Right renal pelvis (tissue), 4 donors: Measurements from ENCODE around the gene RNF157. TPM values are rescaled to one million over a fixed set of nuclear protein-coding genes. Genes with fewer than 3 reads are reported as not detected.
"Not testable (repeated sequence)": the region's sequence is repeated elsewhere in the genome, so short reads cannot be mapped to it uniquely, and the experiment has no call there.

Source experiments
- DNase-seq, 4 donors: peaks; one replicate each; pipeline ENCODE4 v3.0.0-alpha.2; 2013; ENCODE audit warnings: low read depth in 4 of 4, low spot score in 3 of 4, missing footprints in 1 of 4
- polyA plus RNA-seq, 4 donors: library from polyadenylated mRNA; unstranded; fragments of 120-200 nt; gene quantifications; one replicate each; pipeline ENCODE4 v1.2.1, GENCODE V29; 2013; ENCODE audit not compliant: insufficient read length in 4 of 4

Gene RNF157
- polyA plus RNA-seq, 4 donors, result 25.0 to 27.1 (median 26.6) TPM

DNA sequence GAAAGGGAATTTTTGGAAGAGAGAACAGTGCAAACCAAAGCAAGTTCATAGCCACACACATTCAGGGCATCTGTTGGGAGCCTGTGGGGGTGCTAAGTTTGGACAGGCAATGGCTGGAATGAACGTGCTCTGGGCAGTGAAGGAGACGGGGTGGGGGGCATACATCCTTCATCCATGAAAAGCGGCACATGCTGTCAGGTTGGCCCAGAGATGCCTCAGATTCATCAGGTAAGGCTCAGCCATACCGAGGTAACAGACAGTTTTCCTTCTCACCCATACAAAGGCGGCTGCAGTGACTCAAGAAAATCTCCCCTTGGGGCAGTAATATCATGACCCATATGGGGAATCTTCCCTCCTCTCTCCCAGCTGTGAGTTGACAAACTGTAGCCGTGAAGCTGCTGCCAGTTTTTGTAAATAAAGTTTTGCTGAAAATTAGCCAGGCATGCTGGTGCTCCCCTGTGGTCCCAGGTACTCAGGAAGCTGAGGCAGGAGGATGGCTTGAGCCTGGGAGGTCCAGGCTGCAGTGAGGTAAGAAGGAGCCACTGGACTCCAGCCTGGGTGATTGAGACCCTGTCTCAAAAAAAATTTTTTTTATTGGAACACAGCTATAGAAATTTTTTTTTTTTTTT, 15.6 kb upstream of the RNF157 start:
- no peak for DNase-seq

DNA sequence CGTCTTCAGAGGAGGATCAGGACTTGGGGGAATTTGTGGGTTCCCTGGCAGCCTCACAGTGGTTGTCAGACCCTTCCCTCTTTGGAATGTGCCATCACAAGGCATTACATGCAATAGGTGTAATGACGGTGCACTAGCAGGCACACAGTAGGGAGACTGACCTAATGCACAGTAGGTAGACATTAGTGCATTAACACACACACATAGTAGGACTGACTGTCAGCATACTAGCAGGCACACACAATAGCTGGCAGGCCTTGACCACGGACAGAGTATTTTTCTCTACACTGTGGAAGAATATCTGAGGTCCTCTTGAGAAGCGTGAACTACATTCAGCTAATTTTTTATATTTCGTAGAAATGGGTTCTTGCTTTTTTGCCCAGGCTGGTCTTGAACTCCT, 14.0 kb upstream of the RNF157 start:
- DNase-seq, result no peak

DNA sequence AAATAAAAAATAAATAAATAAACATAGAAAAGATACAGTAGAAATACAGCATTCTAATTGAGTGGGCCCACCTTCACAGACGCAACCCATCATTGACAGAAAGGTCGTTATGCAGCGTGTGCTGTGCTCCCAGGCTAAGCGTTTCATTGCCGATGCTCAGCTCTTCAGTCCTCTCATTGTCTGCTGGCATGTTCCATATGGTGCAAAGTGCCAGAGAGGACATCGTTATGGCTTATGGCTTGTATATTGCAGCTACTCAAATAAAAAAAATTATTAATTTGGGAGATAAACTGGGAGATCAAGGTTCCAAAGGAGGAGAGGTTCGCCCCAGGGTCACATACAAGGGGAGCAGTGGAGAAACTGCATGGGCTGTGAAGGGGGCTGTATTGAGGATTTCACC, 13.5 kb upstream of the RNF157 start:
- DNase-seq, result no peak

DNA sequence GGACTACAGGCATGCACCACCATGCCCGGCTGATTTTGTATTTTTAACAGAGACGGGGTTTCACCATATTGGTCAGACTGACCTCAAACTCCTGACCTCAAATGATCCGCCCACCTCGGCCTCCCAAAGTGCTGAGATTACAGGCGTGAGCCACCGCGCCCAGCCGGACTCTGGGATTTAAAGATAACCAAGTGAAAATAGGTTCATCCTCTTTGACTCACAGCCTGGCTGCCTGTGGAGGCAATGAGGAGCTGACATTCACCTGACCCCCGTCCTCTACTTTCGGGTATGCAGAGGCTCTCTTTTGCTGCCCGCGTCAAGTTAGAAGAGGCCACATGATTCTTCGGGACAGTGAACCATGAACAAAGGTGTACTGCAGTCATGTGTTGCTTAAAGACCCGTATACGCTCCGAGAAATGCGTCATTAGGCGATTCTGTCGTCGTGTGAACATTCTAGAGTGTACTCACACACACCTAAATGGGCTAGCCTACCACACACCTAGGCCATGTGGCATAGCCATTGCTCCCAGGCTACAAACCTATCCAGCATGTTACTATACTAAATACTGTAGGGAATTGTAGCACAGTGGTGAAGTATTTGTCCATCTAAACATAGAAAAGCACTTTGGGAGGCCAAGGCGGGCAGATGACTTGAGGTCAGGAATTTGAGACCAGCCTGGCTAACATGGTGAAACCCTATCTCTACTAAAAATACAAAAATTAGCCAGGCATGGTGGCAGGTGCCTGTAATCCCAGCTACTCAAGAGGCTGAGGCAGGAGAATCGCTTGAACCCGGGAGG, 12.9 kb upstream of the RNF157 start:
- not testable (repeated sequence) for DNase-seq

DNA sequence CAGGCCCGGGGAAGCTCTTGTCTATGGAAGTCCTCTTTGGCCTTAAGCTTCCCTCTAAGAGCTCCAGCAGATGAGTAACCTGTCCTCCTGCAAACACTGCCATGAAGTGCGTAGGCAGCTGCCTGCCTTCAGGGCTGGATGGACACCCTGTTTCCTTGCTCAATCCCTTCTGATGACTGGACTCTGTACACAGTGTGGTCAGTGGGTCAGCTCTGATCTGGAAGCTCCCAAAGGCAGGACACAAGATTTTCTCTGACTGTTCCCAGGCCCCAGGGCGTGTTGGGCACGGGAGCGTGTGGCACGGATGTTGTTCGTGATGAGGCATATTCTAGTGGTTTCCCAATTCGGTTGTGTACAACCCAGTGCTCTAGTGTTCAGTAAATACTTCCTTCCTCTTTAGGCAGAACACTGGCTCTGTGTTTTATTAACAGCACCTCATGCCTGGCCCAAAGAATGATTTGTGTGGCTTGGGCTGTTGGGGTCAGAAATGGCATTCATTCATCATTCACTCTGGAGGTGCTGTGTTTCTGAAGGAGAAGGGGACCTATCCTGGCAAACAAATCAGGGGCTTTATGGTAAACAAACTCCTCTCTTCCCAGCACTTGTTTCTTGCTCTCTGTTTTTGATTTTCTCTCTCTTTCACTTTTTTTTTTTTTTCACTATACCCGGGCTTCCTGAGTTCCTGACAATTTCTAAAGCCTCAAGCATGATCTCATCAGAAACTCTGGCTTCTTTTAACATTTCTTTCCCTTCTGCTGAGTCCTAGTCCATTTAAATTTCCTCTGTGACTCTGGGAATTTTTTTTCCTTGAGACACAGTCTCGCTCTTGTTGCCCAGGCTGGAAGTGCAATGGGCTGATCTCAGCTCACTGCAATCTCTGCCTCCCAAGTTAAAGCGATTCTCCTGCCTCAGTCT, 12.0 kb upstream of the RNF157 start:
- no peak for DNase-seq

DNA sequence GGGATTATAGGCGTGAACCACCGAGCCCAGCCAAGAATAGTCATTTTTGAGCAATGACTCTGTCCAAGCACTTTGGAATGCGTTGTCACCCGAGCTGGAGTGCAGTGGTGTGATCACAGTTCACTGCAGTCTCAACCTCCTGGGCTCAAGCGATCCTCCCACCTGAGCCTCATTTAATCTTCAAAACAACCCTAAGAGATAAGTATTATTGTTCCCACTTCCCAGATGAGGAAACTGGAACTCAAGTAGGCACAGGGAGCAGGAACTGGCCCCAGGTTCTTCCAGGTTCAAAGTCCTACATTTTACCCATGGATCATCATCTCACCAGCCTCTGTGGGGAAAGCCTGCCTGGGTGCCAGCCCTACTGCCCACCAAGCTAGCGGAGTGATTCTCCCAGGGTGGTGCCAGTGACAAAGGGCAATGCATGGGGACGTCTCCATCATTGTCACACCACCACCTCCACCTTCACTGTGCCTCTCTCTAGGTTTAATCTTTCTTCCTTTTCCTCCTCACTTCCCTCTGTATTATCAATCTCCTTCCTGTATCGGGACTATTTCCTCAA, 11.3 kb upstream of the RNF157 start:
- no peak for DNase-seq

DNA sequence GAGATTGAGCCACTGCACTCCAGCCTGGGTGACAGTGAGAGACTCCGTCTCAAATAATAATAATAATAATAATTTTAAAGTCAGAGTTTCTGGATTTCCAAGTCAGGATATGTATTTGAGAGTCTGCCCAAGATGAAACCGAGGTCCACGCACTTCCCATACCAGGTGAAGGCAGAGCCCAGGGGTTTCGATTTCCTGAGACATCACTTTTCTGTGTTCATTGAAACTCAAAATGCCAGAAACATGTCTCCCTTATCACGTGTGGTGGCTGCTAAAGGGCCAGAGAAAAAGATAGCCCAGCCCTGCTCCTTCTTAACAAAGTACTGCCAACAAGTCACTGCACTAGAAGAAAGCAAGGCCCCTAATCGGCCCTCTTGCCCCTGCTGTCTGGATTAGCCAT, 9.8 kb upstream of the RNF157 start:
- DNase-seq, result no peak

DNA sequence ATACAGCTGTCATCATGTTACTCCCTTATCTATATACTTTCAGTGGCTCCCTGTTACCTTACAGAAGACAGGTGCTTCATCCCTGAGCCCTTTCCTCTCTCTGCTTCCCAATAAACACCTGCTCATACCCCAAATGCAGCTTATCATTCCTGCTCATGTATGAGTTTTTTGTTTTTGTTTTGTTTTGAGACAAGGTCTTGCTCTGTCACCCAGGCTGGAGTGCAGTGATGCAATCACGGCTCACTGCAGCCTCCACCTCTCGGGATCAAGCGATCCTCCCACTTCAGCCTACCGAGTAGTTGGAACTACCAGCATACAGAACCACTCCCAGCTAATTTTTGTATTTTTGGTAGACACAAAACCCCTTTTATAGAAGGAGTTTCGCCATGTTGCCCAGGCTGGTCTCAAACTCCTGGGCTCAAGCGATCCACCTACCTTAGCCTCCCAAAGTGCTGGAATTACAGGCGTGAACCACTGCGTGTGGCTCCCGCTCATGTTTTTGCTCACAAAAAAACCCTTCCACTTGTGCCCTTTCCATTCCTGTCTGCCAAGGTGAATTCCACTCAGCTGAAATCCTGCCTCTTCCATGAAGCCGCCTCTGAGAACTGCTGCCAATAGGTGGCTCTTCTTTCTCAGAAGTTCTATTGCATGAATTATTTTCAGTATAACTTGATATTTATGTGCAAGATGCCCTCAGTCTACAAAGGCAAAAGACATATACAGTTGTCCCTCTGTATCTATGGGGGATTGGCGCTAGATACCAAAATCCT, 7.9 kb upstream of the RNF157 start:
- DNase-seq, result no peak

DNA sequence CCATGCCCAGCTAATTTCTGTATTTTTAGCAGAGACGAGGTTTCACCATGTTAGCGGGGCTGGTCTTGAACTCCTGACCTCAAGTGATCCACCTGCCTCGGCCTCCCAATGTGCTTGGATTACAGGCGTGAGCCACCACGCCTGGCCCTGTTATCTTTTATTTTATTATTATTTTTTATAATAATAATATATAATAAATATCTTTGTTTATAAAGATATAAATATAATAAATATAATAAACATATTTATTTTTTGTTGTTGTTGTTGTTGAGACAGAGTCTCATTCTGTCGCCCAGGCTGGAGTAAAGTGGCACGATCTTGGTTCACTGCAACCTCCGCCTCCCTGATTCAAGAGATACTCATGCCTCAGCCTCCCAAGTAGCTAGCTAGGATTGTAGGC, 7.0 kb upstream of the RNF157 start:
- DNase-seq, result no peak

DNA sequence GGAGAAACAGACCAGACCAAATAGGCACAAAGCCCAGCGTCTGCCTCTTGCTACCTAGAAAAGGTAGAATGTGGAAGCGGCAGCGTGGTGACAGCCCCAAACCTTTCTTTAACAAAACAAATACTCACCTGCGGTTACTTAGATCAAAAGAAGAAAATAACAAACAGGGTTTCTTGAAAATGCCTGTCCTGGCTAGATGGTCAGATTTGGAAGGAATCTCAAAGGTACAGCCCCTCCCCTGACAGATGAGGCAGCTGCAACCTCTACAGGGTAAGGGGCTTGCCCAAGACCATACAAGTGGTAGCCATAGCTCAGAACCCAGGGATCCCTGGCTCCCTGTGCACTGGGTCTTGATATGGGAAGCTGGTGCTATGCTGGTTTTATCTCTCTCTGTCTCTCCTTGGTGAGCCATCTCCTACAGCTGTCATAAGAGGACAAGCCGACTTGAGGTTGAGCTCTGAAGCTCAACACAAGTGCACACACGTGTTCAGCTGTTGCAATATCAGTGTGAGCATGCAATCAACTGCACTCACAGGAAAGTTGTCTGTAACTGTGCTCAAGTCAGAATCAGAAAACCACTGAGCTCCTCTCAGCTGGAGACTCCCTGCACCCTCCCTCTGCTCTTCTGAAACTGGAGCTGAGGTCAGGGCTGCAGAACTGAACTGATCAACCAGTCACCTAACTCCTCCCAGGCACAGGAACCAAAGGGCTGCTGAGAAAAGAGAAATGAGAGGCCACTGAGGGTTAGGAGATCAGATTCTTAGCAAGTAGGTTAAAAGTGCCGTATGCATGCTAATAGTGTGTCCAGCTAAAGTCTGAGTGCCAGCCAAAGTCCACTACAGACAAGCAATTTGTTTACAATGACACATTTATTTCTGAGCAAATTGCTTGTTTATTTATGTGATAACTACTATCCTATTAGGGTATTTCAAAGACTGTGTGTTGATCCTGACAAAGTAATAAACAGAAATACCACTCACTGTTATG, 6.1 kb upstream of the RNF157 start:
- DNase-seq, result no peak

DNA sequence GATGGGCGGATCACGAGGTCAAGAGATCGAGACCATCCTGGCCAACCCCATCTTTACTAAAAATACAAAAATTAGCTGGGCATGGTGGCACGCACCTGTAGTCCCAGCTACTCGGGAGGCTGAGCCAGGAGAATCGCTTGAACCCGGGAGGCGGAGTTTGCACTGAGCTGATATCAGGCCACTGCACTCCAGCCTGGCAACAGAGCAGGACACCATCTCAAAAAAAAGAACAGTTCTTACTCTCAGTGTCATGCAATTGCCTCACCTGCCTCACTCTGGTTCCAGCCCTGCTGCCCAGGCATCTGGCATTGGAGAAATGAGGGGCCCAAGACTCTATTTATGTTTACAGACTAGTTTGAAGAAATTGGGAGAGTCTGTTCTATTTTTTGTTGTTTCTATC, 4.4 kb upstream of the RNF157 start:
- DNase-seq, result not testable (repeated sequence)

DNA sequence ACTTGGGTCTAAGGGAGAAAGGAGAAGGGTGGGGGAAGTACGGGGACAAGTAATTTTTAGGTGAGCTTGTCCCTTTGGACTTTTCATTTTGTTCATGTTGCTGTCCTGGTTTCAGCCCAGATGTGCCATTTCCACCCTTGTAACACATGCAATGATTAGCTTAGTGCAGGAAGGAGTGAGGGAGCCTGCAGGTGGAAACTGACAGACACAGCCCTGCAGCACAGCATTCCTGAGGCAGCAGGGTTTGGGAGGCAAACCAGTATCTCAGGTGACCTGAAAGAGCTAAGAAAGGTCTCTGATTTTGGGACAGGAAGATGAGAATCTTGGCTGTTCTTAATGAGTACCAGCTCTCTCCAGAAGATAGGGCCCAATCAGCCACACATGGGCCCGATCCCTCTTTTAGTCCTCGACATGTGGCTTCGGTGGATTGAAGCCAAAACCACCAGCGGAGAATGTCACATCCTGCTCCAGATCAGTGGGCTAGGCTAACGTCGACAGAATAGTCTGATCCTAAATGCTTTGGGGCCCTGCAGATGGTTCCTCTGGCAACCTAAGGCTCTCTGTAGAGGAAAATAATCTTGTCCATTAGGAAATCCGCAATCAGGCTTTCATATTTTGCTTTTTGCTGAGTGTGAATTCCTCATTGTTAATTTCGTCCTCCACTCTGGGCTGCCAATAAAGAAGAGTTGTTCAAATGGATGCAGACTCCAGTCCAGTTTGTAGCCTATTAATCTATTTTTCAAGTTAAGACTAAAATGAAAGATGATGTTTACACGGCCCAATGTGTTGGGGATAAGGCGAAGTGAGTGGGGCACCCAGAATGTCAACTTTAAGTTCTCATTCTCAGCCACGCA, 3.8 kb upstream of the RNF157 start:
- DNase-seq, result no peak

DNA sequence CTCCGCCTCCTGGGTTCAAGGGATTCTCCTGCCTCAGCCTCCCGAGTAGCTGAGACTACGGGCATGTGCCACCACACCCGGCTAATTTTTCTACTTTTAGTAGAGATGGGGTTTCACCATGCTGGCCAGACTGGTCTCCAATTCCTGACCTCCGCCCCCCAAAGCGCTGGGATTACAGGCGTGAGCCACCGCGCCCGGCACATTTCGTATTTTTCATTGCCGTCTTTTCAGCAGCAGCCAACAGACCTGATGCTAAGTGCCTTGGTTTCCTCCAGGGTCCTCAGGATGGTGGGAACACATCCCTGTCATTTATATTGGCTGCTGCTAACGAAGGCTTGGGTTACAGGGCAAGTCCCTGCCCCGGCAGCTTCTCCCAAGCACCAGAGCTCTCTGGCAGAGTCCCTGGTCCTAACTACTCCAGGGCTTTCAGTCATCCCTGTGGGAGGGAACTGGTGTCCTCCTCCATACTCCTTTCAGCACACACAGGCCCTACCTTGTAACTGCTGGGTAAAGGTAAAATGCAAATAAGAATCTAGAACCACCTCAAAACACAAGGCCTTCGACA, 1.5 kb upstream of the RNF157 start:
- DNase-seq, result no peak

DNA sequence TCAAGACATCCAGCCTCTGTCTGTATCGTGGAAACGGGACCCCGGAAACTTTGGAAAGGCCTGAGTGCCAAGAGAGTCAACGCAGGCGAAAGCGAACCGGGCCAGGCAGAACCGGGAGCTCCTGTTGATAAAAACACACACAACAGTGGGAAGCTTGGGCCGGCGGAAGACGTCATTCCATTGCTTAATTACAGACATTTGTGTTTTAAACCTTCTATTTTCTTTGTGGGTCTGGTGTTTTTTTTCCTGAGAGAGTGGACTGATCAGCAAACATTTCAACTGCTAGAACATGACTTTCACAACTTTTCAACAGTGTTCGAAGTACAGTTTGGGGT, 878 bp upstream of the RNF157 start:
- no peak for DNase-seq

DNA sequence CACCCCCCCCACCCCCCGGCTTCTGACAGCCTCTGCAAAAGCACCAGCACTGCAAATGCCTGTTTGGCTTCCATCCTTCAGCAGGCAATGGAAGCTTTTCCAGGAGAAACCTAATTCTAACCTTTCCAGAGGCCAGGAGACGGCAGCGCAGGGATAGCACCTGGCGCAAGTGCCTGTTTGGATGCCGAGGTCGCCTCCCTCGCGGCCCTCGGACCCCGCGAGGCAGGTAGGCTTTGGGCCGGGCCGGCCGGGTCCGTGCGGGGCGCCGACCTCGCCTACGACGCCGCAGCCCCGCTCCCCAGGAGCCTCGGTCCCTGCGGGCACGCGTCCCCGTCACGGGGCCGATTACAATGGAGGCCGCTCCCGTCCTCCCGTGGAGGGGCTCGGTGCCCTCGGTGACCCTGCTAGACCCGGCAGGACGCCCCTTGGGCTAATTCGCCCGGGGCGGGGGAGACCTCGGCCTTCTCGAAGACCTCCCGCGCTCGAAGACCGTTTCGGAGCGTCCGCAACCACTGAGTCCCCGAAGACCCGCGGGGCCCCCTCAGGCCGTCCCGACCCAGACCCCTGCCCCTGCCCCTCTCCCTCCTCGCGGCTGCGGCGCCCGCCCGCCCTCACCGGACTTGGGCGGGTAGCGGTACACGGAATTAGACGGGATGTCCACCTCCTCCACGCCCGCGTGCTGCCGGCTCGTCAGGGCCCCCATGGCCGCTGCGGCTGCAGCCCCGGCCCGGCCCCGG, 587 bp downstream of the RNF157 start:
- DNase-seq, result no peak

DNA sequence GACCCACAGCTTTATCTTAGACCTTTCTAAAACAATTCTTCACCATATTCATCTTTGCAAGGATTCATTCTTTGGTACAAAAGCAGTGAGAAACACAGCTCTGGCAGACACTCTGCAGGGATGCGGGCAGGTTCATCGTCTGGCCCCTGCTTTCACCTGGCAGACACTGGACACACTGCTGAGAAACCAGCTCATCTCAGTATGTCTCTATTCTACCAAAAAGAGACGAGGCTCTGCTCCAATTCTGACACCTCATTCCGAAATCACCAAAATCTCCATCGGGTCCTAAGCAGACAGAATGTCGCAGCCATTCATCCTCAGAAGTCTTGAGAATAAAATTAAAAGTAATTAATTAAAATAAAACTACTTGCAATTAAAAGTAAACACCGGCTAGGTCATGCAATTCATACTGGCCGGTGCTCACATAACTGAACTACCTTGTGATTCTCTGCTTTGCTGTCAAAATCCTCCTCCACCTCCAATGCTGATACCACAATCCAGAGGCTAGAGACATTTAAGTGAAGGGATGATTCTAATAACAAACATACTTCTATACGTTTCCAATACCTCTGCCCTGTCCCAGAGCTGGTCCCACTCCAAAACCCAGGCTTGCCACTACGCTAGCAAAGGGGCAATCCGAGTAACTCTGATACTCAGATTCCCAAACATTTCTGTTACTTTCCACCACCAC, 1.3 kb downstream of the RNF157 start:
- DNase-seq, result no peak

DNA sequence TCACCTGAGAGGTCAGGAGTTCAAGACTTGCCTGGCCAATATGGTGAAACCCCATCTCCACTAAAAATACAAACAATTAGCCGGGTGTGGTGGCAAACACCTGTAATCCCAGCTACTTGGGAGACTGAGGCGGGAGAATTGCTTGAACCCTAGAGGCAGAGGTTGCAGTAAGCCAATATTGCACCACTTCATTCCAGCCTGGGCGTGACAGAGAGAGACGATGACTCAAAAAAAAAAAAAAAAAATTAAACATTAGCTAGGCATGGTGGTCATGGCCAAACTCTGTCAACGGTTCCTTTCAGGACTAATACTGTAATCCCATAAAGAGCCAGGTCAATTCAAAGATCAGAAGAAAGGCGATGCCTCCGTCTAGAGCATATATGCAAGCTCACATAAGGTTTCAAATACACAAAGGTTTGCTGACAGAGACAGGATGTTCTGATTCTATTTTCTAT, 2.4 kb downstream of the RNF157 start:
- no peak for DNase-seq
